Endothelial cell of umbilical vein (primary cell): ENCODE measurements around the gene CD86. TPM values are rescaled to one million over a fixed set of nuclear protein-coding genes. Genes with fewer than 3 reads are reported as not detected.

ENCODE experiments used
- BruUV-seq: library from RNA; stranded (reverse); fragments of 400-500 nt; replicated peaks from 2 replicates; lab custom pipeline; 2021; lab: Mats Ljungman, UMichigan
- CTCF ChIA-PET: fragments of 300-600, 350-600 bp; sonication (Branson Sonifier 250); formaldehyde crosslinking; loops from one replicate; lab custom pipeline; 2021; ENCODE audit warnings: antibody characterized with exemption, inconsistent platforms; lab: Charles Lee
- POLR2A ChIA-PET: fragments of 300-600, 350-600 bp; sonication (Branson Sonifier 250); formaldehyde crosslinking; loops from one replicate; lab custom pipeline; 2021; ENCODE audit warnings: antibody characterized with exemption, inconsistent platforms; lab: Charles Lee
- DNase-seq: peaks from one replicate; pipeline ENCODE4 v3.0.0-alpha.2; 2011; ENCODE audit warnings: low read depth, low spot score
- FAIRE-seq: peaks from 2 replicates; lab custom pipeline; 2011; peaks lifted over from hg19 to GRCh38; lab: Jason Lieb, UNC
- H2AFZ ChIP-seq: 2 replicates; pipeline ENCODE4 v1.6.0; 2012; ENCODE audit warnings: low read depth, low read length, control low read depth, inconsistent platforms
- H3K27ac ChIP-seq: 2 replicates; pipeline ENCODE4 v1.5.1; 2011; ENCODE audit warnings: low read depth, mild to moderate bottlenecking, control low read depth, low read length, moderate library complexity; ENCODE audit not compliant: insufficient read depth
- H3K27me3 ChIP-seq, 2 experiments: 2 replicates each; pipeline versions ENCODE4 v1.6.0 to v1.6.1; 2011; ENCODE audit warnings: low read length in 2 of 2, mixed read lengths in 1 of 2; ENCODE audit not compliant: control insufficient read depth in 2 of 2, insufficient read depth in 2 of 2
- H3K36me3 ChIP-seq, 2 experiments: 2 replicates in 1 of 2; 3 replicates in 1 of 2; pipeline ENCODE4 v1.5.1; 2011; ENCODE audit warnings: low read length in 2 of 2, mild to moderate bottlenecking in 1 of 2, moderate library complexity in 1 of 2; ENCODE audit not compliant: control insufficient read depth in 2 of 2, insufficient read depth in 2 of 2; ENCODE audit errors: extremely low read depth in 1 of 2
- H3K4me1 ChIP-seq: 3 replicates; pipeline ENCODE4 v1.5.1; 2011; ENCODE audit warnings: mild to moderate bottlenecking, low read length; ENCODE audit not compliant: control insufficient read depth, insufficient read depth; ENCODE audit errors: extremely low read depth
- H3K4me2 ChIP-seq: 2 replicates; pipeline ENCODE4 v1.6.1; 2011; ENCODE audit warnings: low read length, control low read depth, mixed read lengths; ENCODE audit not compliant: insufficient read depth
- H3K4me3 ChIP-seq, 3 experiments: fragments of 200-600 bp in 1 of 3; sonication (generic), shearing (Covaris generic) in 1 of 3; replicated peaks in 1 of 3; 2 replicates each; pipeline ENCODE4 v1.5.1; 2011 to 2016; ENCODE audit warnings: control low read depth in 3 of 3, low read length in 3 of 3, mild to moderate bottlenecking in 2 of 3, inconsistent platforms in 1 of 3, low read depth in 1 of 3, moderate library complexity in 1 of 3; ENCODE audit not compliant: insufficient read depth in 1 of 3
- H3K79me2 ChIP-seq: 2 replicates; pipeline ENCODE4 v1.6.0; 2012; ENCODE audit warnings: low read length, inconsistent platforms; ENCODE audit not compliant: control insufficient read depth, insufficient read depth
- H3K9ac ChIP-seq: replicated peaks from 2 replicates; pipeline ENCODE3; 2011; ENCODE audit warnings: low read length, control low read depth; ENCODE audit not compliant: insufficient read depth; ENCODE audit errors: extremely low read depth
- H3K9me1 ChIP-seq: replicated peaks from 3 replicates; pipeline ENCODE4 v1.6.0; 2011; ENCODE audit warnings: mild to moderate bottlenecking, low read length; ENCODE audit not compliant: control insufficient read depth, insufficient read depth; ENCODE audit errors: extremely low read depth
- H3K9me3 ChIP-seq: replicated peaks from 2 replicates; pipeline ENCODE4 v1.5.1; 2012; ENCODE audit warnings: low read length, inconsistent platforms; ENCODE audit not compliant: control insufficient read depth, insufficient read depth
- H4K20me1 ChIP-seq: replicated peaks from 2 replicates; pipeline ENCODE3; 2011; ENCODE audit warnings: mild to moderate bottlenecking, low read length; ENCODE audit not compliant: control insufficient read depth, insufficient read depth; ENCODE audit errors: extremely low read depth
- CTCF ChIP-seq, 2 donors: IDR thresholded peaks; 1 replicate in 1 of 2; 2 replicates in 1 of 2; pipeline ENCODE4 v1.5.1; 2011; ENCODE audit warnings: low read length in 2 of 2, mild to moderate bottlenecking in 2 of 2, moderate library complexity in 2 of 2, control low read depth in 1 of 2, inconsistent platforms in 1 of 2, low read depth in 1 of 2; ENCODE audit not compliant: insufficient read depth in 1 of 2; ENCODE audit errors: extremely low read depth in 1 of 2
- EZH2 ChIP-seq: IDR thresholded peaks from 2 replicates; pipeline ENCODE4 v1.6.1; 2012; ENCODE audit warnings: borderline replicate concordance, low read depth, mild to moderate bottlenecking, moderate library complexity, low read length, inconsistent platforms; ENCODE audit not compliant: severe bottlenecking
- FOS ChIP-seq: IDR thresholded peaks from 2 replicates; pipeline ENCODE4 v1.6.1; 2011; ENCODE audit warnings: mild to moderate bottlenecking, low read length, moderate library complexity, borderline replicate concordance; ENCODE audit not compliant: insufficient read depth
- GATA2 ChIP-seq: IDR thresholded peaks from 2 replicates; pipeline ENCODE4 v1.7.0; 2011; ENCODE audit warnings: low read depth, mild to moderate bottlenecking, moderate library complexity, mixed read lengths, low read length; ENCODE audit not compliant: insufficient read length, insufficient read depth
- JUN ChIP-seq: IDR thresholded peaks from 2 replicates; pipeline ENCODE4 v1.6.1; 2011; ENCODE audit warnings: borderline replicate concordance, low read depth; ENCODE audit not compliant: insufficient read length, insufficient read depth
- MAX ChIP-seq: IDR thresholded peaks from 2 replicates; pipeline ENCODE4 v1.6.1; 2011; ENCODE audit not compliant: insufficient read depth, insufficient read length
- MYC ChIP-seq: IDR thresholded peaks from one replicate; pipeline ENCODE4 v1.6.1; 2011; ENCODE audit warnings: mild to moderate bottlenecking, low read depth, low read length
- POLR2A ChIP-seq: IDR thresholded peaks from 2 replicates; pipeline ENCODE4 v1.6.1; 2012; ENCODE audit warnings: low read depth, mild to moderate bottlenecking, control low read depth, low read length
- POLR2AphosphoS5 ChIP-seq: IDR thresholded peaks from 2 replicates; pipeline ENCODE4 v1.6.1; 2012; ENCODE audit warnings: low read depth, mild to moderate bottlenecking, control low read depth, low read length, moderate library complexity; ENCODE audit not compliant: insufficient read depth
- dilution Hi-C: fragments of 300-500 bp; cut with MboI; formaldehyde crosslinking; loops from one replicate; pipeline ENCODE4 v1.15.0; 2019; ENCODE audit warnings: low sequenced_read_pairs; ENCODE audit not compliant: extremely low pct_ligation_motif_present
- intact Hi-C: fragments of 100-400 bp; cut with micrococcal nuclease; formaldehyde crosslinking; loops from one replicate; pipeline ENCODE4 v1.10.0; 2022
- polyA plus RNA-seq, 4 experiments: library from polyadenylated mRNA; depleted of rRNA in 3 of 4; stranded (reverse) in 3 of 4; unstranded in 1 of 4; fragments of >200 nt; gene quantifications; 2 replicates each; pipeline versions ENCODE4 v1.2.1 to v1.2.3, GENCODE V29; 2011 to 2012; ENCODE audit warnings: missing spikeins in 1 of 4
- total RNA-seq: library from RNA; stranded (reverse); gene quantifications from 2 replicates; pipeline ENCODE4 v1.2.3, GENCODE V29; 2021

Gene CD86
- total and polyA plus RNA-seq, 2 donors (not counting 3 experiments of a cell fraction or from before 2014, with no cell fraction given) = not detected

GRCh38 chr3:122167630-122168029 lies 112.5 kb downstream of the CD86 start:
- Histone ChIP-seq H3K79me2 (no peaks in the 10 kb centered on the region), H3K27ac (no peak overlapping the region), H3K36me3 (no peaks in the 10 kb centered on the region), H3K4me3 (no peak overlapping the region), H3K4me1 (no peaks in the 10 kb centered on the region), H2AFZ (no peak overlapping the region), H3K9me3 (no peaks in the 10 kb centered on the region), H3K9me1 (no peaks in the 10 kb centered on the region), H3K4me2 (no peak overlapping the region), H3K9ac (no peak overlapping the region), H3K27me3 (no peaks in the 10 kb centered on the region), H4K20me1 (no peaks in the 10 kb centered on the region)
- dilution Hi-C loops = no loop called here
- BruUV-seq = no TSS peak
- TF ChIP-seq JUN (no peak), FOS (no peak), POLR2A (no peak), MYC (no peak), CTCF (IDR thresholded peaks at IDR 0.05; ENCODE audit: extremely low read depth in 1 of 2, insufficient read depth in 1 of 2, low read depth in 1 of 2, low read length in 2 of 2) (no peak), EZH2 (no peak), MAX (no peak), POLR2AphosphoS5 (no peak), GATA2 (no peak)
- CTCF ChIA-PET = no interaction called here
- FAIRE-seq (no peak), DNase-seq (no peak)
- POLR2A ChIA-PET = no interaction called here
- intact Hi-C loops = no loop called here
